Large intestine (tissue), 3 donors: ENCODE measurements around the gene TRIM25. TPM values are rescaled to one million over a fixed set of nuclear protein-coding genes. Genes with fewer than 3 reads are reported as not detected.

Source experiments
- DNase-seq, 2 donors: peaks; one replicate each; pipeline versions ENCODE4 v3.0.0 to v3.0.0-alpha.2; 2013
- H3K27ac ChIP-seq: one replicate; pipeline ENCODE4 v1.5.1; 2013; ENCODE audit warnings: low read length
- H3K27me3 ChIP-seq: 2 replicates; pipeline ENCODE4 v1.6.1; 2013; ENCODE audit warnings: low read length; ENCODE audit not compliant: control insufficient read depth, insufficient read depth
- H3K36me3 ChIP-seq: 2 replicates; pipeline ENCODE4 v1.6.1; 2013; ENCODE audit warnings: low read length; ENCODE audit not compliant: control insufficient read depth, insufficient read depth
- H3K4me1 ChIP-seq: one replicate; pipeline ENCODE4 v1.6.1; 2013; ENCODE audit warnings: low read length; ENCODE audit not compliant: control insufficient read depth, insufficient read depth
- H3K4me3 ChIP-seq: one replicate; pipeline ENCODE4 v1.5.1; 2013; ENCODE audit warnings: low read length
- H3K9me3 ChIP-seq: one replicate; pipeline ENCODE4 v1.6.1; 2013; ENCODE audit warnings: mild to moderate bottlenecking, low read depth, low read length, moderate library complexity; ENCODE audit not compliant: control insufficient read depth
- WGBS: methylation state at CpG from one replicate; pipeline ENCODE4 v1.1.5; 2013; ENCODE audit warnings: low lambda C conversion rate; ENCODE audit not compliant: insufficient coverage; 5-methylcytosine and 5-hydroxymethylcytosine counted together
- polyA plus RNA-seq: library from polyadenylated mRNA; unstranded; fragments of 120-200 nt; gene quantifications from one replicate; pipeline ENCODE4 v1.2.1, GENCODE V29; 2013

The TRIM25 gene
- polyA plus RNA-seq, 1 donor, result 48.5 TPM

DNA sequence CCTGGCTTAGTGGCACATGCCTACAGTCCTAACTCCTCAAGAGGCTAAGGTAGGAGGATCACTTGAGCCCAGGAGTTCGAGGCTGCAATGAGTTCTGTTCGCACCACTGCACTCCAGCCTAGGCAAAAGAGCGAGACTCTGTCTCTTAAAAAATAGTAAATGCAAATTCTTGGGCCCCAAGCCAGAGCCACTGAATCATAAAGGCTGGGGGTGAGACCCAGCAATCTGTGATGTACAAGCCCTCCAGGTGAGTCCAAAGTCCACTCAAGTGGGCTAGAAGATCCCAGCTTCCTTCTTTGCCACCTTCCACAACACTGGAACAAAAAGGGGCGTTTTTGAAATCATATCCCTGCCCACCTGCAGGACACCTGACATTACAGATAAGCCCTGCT lies 16.9 kb downstream of the TRIM25 start:
- H3K27ac ChIP-seq, result no peak overlapping the region
- H3K36me3 ChIP-seq, result peaks cover 91% of the 10 kb centered on the region

DNA sequence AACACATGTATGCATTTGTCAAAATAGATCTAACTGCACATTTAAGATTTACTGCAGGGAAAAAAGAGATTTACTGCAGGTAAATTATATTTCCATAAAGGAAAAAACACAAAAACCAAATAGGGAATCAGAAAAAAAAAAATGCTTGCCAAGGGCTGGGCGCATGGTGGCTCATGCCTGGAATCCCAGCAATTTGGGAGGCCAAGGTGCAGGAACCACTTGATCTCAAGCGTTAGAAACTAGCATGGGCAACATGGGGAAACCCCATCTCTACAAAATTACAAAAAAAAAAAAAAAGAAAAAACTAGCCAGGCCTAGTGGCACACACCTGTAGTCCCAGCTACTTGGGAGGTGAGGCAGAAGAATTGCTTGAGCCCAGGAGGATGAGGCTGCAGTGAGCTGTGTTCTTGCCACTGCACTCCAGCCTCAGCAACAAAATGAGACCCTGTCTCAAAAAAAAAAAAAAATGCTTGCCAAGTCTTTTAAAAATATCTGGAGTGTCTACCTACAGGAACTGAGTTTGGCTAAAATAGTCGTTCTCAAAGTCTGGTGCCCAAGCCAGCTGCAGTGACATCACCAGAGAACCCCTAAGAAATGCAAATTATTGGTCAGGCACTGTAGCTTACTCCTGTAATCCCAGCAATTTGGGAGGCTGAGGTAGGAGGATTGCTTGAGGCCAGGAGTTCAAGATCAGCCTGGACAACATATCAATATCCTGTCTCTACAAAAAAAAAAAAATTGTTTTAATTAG lies 17.5 kb downstream of the TRIM25 start:
- no peak overlapping the region for H3K27ac ChIP-seq
- peaks cover 91% of the 10 kb centered on the region for H3K36me3 ChIP-seq
- H3K4me1 ChIP-seq, result peaks cover 3% of the 10 kb centered on the region
- H3K4me3 ChIP-seq, result no peak overlapping the region
- no peaks in the 10 kb centered on the region for H3K9me3 ChIP-seq
- no CpG with 5 or more reads among the region's 3 CpGs for WGBS
- no peaks in the 10 kb centered on the region for H3K27me3 ChIP-seq
- DNase-seq, result no peak

More for the DNA sequence above, 16.9 kb downstream of the TRIM25 start:
- H3K4me1 ChIP-seq, result peaks cover 3% of the 10 kb centered on the region
- peak in 1 of 2 donors; percentile 46 for DNase-seq
- WGBS, result no CpG with 5 or more reads among the region's 4 CpGs
- H3K4me3 ChIP-seq, result no peak overlapping the region
- H3K27me3 ChIP-seq, result no peaks in the 10 kb centered on the region
- H3K9me3 ChIP-seq, result no peaks in the 10 kb centered on the region

DNA sequence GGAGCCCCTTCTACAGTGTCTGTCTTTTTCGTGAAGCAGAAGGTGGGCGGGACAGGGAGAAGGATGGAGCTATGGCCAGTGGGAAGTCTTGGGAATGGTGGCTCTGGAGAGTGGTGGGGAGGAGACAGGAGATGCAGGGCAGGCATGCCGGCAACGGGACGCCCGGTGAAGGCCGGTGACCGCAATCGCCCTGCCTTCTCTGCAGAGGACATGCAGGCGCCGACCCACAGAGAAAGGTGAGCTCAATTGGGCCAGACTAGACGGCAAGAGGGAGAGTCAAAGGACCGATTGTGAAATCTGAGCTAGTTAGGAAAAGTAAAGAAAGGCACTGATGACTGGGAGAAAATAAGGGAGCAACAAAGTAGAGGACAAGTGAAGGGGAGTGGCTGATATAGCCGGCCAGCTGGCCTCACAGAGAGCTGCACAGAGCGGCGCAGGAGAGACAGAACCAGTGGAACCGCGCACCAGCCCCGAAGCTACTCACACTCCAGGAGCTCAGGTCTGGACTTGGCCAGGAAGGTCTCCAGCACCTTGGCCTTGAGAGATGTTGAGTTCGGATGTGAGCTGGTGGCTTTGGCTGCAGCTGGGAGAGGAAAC lies 18.9 kb downstream of the TRIM25 start:
- 80% methylated on average over 1 of the region's 20 CpGs for WGBS
- H3K27ac ChIP-seq, result no peak overlapping the region
- no peak for DNase-seq
- H3K4me3 ChIP-seq, result no peak overlapping the region
- no peaks in the 10 kb centered on the region for H3K27me3 ChIP-seq
- H3K4me1 ChIP-seq, result peaks cover 3% of the 10 kb centered on the region
- H3K36me3 ChIP-seq, result peaks cover 92% of the 10 kb centered on the region
- H3K9me3 ChIP-seq, result no peaks in the 10 kb centered on the region

DNA sequence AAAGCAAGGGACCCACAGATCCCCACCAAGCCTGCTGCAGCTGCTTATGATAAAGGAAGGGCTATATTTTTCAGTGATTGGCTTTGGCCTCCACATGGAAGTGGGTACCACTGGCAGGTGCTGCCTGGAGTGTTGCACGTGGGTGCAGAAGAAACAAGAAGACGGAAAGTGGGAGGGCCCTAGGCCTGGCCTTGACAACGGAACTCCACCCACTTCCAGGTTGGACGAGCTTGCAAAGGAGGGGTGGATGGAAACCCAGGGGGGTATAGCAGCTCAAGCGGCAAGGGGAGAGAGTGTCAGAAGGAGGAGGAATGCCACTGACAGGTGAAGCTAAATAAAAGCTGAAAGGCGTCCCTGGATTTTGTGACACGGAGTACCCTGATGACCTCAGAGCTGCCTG lies 20.3 kb downstream of the TRIM25 start:
- Histone ChIP-seq H3K9me3 (peaks cover 2% of the 10 kb centered on the region), H3K36me3 (peaks cover 91% of the 10 kb centered on the region), H3K4me1 (peaks cover 3% of the 10 kb centered on the region), H3K27ac (no peak overlapping the region), H3K27me3 (no peaks in the 10 kb centered on the region), H3K4me3 (no peak overlapping the region)
- DNase-seq, result no peak
- 80% methylated on average over 3 of the region's 7 CpGs for WGBS

DNA sequence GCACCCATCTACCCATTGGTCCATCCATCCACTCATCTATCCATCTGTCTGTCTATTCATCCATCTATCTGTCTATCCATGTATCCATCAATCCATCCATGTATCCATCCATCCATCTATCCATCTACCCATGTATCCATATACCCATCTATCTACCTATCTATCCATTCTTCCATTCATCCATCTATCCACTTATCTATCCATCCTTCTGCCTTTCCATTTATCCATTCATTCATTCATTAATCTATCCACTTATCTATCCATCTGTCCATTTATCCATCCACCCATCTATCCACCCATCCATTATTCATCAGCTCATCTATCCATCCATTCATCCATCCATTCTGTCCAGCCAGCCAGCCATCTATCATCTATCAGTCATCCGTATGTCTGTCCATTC lies 21.5 kb downstream of the TRIM25 start:
- no peaks in the 10 kb centered on the region for H3K27me3 ChIP-seq
- H3K27ac ChIP-seq, result no peak overlapping the region
- H3K4me3 ChIP-seq, result no peak overlapping the region
- H3K9me3 ChIP-seq, result peaks cover 12% of the 10 kb centered on the region
- WGBS, result no CpG with 5 or more reads among the region's 1 CpG
- peaks cover under 1% of the 10 kb centered on the region for H3K4me1 ChIP-seq
- DNase-seq, result no peak
- peaks cover 92% of the 10 kb centered on the region for H3K36me3 ChIP-seq

DNA sequence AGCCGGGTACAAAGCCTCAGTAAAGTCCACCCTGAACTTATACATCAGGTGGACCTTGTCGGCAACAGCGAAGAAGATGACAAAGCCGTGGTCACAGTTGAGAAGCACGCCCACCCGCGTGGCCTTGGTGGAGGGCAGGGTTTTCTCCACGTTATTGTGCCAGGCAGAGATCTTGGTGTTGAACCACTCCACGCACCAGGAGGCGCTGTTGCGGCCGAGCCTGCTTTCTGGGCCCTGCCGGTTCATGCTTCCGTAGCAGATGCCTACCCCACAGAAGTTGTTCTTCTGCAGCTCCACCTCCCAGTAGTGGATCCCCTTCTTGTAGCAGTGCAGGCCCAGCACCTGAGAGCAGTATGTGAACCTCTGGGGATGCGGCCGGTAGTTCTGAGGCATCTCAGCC lies 22.1 kb downstream of the TRIM25 start:
- Histone ChIP-seq H3K4me1 (peaks cover under 1% of the 10 kb centered on the region), H3K4me3 (no peak overlapping the region), H3K36me3 (peaks cover 88% of the 10 kb centered on the region), H3K27ac (no peak overlapping the region), H3K9me3 (peaks cover 12% of the 10 kb centered on the region), H3K27me3 (no peaks in the 10 kb centered on the region)
- WGBS, result no CpG with 5 or more reads among the region's 16 CpGs
- no peak for DNase-seq

DNA sequence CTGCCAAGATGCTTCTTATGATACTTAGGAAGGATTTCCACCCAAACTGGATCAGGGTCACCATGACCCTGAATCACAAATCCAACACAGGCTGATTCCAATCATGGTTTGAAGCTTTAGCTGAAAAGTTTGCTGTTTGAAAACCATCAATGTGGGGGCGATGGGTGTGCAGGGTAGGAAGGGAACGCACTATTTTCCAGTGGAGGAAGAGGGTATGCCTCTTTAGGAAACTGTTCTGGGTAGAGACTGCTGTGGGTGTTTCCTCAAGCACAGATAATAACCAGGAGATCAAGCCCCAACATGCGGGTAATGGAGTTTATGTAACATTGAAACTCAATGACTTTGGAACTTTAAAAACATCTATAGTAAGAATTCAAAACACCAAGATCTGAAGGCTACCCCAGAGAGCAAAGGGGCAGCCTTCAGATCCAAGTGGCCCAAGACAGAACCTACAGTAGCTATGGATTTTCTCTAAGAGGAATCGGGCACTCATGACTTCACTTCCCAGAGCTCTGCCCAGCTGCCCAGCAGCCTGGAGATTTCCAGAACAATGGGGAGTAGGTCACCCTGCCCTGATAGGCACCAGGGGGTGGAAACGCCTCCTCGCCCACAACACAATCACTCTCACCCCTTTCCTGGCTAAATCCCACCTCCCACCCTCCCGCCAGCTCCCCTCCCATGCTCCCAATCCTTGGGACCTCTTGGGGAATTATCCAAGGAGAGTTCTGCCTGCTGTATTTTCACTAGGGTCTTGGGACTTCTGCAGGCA lies 22.8 kb downstream of the TRIM25 start:
- no peak for DNase-seq
- H3K4me3 ChIP-seq, result no peak overlapping the region
- WGBS, result 100% methylated on average over 2 of the region's 7 CpGs
- peaks cover 7% of the 10 kb centered on the region for H3K4me1 ChIP-seq
- H3K9me3 ChIP-seq, result peaks cover 12% of the 10 kb centered on the region
- no peaks in the 10 kb centered on the region for H3K27me3 ChIP-seq
- no peak overlapping the region for H3K27ac ChIP-seq
- H3K36me3 ChIP-seq, result peaks cover 82% of the 10 kb centered on the region

DNA sequence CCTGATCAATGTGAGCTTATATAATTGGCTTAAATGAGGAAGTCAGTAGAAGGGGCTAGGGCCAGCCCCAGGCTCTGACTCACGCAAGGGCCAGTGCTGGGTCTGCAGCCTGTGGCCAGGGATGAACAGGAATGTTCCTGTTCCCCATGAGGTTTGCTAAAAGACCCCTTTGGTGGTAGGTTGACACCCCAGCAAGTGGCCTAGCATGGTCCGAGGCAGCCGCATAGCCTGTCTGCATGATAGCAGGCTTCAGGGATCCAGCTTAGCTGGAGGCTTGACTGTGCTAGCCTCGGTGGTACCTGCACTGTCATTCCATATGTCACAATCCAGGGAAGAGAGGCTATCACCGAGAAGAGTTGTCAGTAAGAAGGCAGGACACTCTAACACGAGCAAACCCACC lies 23.5 kb downstream of the TRIM25 start:
- H3K27ac ChIP-seq, result no peak overlapping the region
- H3K9me3 ChIP-seq, result peaks cover 12% of the 10 kb centered on the region
- H3K4me1 ChIP-seq, result peaks cover 13% of the 10 kb centered on the region
- peaks cover 77% of the 10 kb centered on the region for H3K36me3 ChIP-seq
- no peak for DNase-seq
- no peaks in the 10 kb centered on the region for H3K27me3 ChIP-seq
- no peak overlapping the region for H3K4me3 ChIP-seq
- no CpG with 5 or more reads among the region's 6 CpGs for WGBS

DNA sequence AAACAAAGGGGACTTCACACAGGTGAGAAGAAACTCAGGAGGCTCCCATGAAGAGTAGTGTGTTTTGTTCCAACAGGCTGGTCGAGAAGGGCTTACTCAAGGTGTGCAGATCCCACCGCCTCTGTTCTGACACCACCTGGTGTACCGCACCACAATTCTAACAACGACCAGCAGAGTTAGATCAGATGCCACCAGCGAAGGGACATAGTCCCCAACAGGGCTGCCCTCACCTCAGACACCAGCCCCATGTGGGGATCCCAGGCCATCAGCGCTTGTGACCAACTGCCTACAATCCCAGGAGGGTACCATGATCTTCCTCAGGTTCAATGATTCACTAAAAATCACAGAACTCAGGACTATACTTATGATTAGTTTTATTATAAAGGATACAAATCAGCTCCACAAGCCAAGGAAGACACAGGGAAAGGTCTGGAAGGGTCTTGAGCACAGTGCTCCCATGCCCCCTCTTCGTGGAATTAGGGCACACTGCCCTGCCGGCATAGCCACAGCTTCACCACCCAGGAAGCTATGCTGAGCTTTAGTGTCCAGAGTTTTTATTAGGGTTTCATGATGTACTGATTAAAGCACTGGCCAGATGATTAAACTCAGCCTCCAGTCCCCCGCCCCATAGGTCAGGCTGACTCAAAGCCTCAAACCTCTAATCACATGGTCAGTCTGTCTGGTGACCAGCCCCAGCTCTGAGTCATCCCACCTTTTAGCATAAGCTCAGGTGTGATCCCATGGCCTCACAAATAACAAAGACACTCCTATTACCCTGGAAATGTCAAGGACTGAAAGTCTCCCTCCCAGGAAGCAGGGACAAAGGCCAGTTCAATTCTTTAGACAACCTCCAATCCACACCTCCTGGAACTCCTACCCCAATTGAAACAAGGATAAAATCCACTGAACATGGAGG lies 26.0 kb downstream of the TRIM25 start:
- no peak overlapping the region for H3K4me3 ChIP-seq
- no peak for DNase-seq

DNA sequence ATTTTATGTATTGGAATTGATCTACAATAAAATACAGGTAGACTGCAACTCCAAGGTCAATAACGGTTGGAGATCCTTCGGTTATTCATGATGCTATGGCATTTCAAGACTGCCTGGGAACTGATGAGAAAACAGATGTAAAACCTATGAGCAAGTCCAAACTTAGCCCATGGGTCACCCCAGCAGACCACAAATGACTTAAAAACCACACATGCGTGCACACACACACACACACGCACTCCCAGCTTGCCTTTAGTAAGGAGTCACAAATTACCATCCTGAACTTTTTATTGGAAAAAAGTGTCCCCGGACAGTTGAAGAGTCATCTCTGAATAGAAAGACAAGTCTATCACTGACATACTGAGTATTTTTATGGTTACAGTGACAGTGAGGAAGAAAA lies 26.7 kb downstream of the TRIM25 start:
- Histone ChIP-seq H3K4me1 (peaks cover 13% of the 10 kb centered on the region), H3K36me3 (peaks cover 47% of the 10 kb centered on the region), H3K27me3 (no peaks in the 10 kb centered on the region), H3K27ac (peak overlapping the region; percentile 35), H3K4me3 (no peak overlapping the region), H3K9me3 (peaks cover 12% of the 10 kb centered on the region)
- DNase-seq, result no peak
- WGBS, result 100% methylated on average over 1 of the region's 5 CpGs

More for the DNA sequence above, 26.0 kb downstream of the TRIM25 start:
- Histone ChIP-seq H3K27me3 (no peaks in the 10 kb centered on the region), H3K36me3 (peaks cover 52% of the 10 kb centered on the region), H3K4me1 (peaks cover 13% of the 10 kb centered on the region), H3K27ac (no peak overlapping the region), H3K9me3 (peaks cover 12% of the 10 kb centered on the region)
- 100% methylated on average over 1 of the region's 9 CpGs for WGBS
